Colonic mucosa (tissue), 4 donors: Measurements from ENCODE around the gene BSPRY. TPM values are rescaled to one million over a fixed set of nuclear protein-coding genes. Genes with fewer than 3 reads are reported as not detected.

Experiments used
- DNase-seq: peaks from one replicate; pipeline ENCODE4 v3.0.0-alpha.2; 2020
- H3K27ac ChIP-seq: fragments of 200-600 bp; one replicate; pipeline ENCODE4 v1.8.0; 2021
- H3K27me3 ChIP-seq: fragments of 200-600 bp; one replicate; pipeline ENCODE4 v1.8.0; 2021
- H3K36me3 ChIP-seq: fragments of 200-600 bp; one replicate; pipeline ENCODE4 v1.8.0; 2021
- H3K4me1 ChIP-seq: fragments of 200-600 bp; one replicate; pipeline ENCODE4 v1.8.0; 2021; ENCODE audit warnings: mild to moderate bottlenecking
- H3K4me3 ChIP-seq: fragments of 200-600 bp; one replicate; pipeline ENCODE4 v1.8.0; 2021
- H3K9ac ChIP-seq, 2 donors: one replicate each; pipeline ENCODE4 v1.7.0; 2013; ENCODE audit warnings: control low read depth in 2 of 2, low read depth in 2 of 2, low read length in 2 of 2
- H3K9me3 ChIP-seq: fragments of 200-600 bp; one replicate; pipeline ENCODE4 v1.8.0; 2021
- CTCF ChIP-seq: fragments of 200-600 bp; IDR thresholded peaks from one replicate; pipeline ENCODE4 v1.8.0; 2022; ENCODE audit warnings: antibody characterized with exemption, mild to moderate bottlenecking
- intact Hi-C: fragments of 100-400 bp; cut with DNase I; formaldehyde crosslinking; loops from one replicate; pipeline ENCODE4 v1.14.1; 2022
- total RNA-seq, 2 donors: library from RNA; stranded (reverse); fragmentation: NEBNext Ultra II Directional in 1 of 2; extraction: Animal tissue kit (Norgen Biotek cat#: 25700) in 1 of 2; gene quantifications; one replicate each; pipeline ENCODE4 v1.2.1, GENCODE V29; 2021
- donor health status: healthy.
- donor health status: DM: no; HTN: no; CAD: no.
- donor health status: DM: no; HTN: no; CAD: no.

The BSPRY gene
- 10 to 100 TPM; 25.6 to 34.2 TPM for total RNA-seq

GRCh38 chr9:113349445-113350094 is at the start of gene BSPRY:
BSPRY (plus strand) TSS chr9:113349541; CDS start chr9:113349580, 39 bp downstream.
- Histone ChIP-seq H3K9ac (peak within 1 kb of the TSS; percentile 70 to 75), H3K36me3 (no peaks in the 10 kb centered on the region), H3K9me3 (no peaks in the 10 kb centered on the region), H3K4me1 (peaks cover 16% of the 10 kb centered on the region), H3K27ac (peak within 1 kb of the TSS; percentile 36), H3K4me3 (peak within 1 kb of the TSS; percentile 67), H3K27me3 (no peaks in the 10 kb centered on the region)
- no peak for TF ChIP-seq CTCF
- intact Hi-C loops = no loop called here
- DNase-seq = peak; percentile 63

GRCh38 chr9:113299800-113300292 is 49.5 kb upstream of the BSPRY start:
- no peaks in the 10 kb centered on the region for H3K9me3 ChIP-seq
- H3K4me1 ChIP-seq = peaks cover 7% of the 10 kb centered on the region
- no peak overlapping the region for H3K4me3 ChIP-seq
- no peaks in the 10 kb centered on the region for H3K36me3 ChIP-seq
- peak overlapping the region in 1 of 2 donors; percentile 51 for H3K9ac ChIP-seq
- peak; percentile 79 for DNase-seq
- no peak overlapping the region for H3K27ac ChIP-seq
- no peak for TF ChIP-seq CTCF
- intact Hi-C loops = no loop called here
- H3K27me3 ChIP-seq = no peaks in the 10 kb centered on the region

GRCh38 chr9:113301548-113301947 is 47.8 kb upstream of the BSPRY start:
- H3K9ac ChIP-seq = no peak overlapping the region
- no peak for TF ChIP-seq CTCF
- intact Hi-C loops = no loop called here
- DNase-seq = no peak
- no peak overlapping the region for H3K4me3 ChIP-seq
- no peaks in the 10 kb centered on the region for H3K27me3 ChIP-seq
- H3K4me1 ChIP-seq = peaks cover 7% of the 10 kb centered on the region
- no peak overlapping the region for H3K27ac ChIP-seq
- no peaks in the 10 kb centered on the region for H3K36me3 ChIP-seq
- no peaks in the 10 kb centered on the region for H3K9me3 ChIP-seq

- intact Hi-C loops = no loop called here
- H3K4me3 ChIP-seq = no peak within 1 kb of the TSS
These were observed 46.4 kb upstream of the BSPRY start, which contains the start of gene RNF183 for GRCh38 chr9:113302792-113303418. RNF183 (minus strand) TSS chr9:113303376; CDS start chr9:113298184, 5,192 bp downstream.

GRCh38 chr9:113306566-113306965 is 42.8 kb upstream of the BSPRY start:
- Histone ChIP-seq H3K4me3 (no peak overlapping the region), H3K4me1 (no peaks in the 10 kb centered on the region), H3K27me3 (no peaks in the 10 kb centered on the region), H3K36me3 (no peaks in the 10 kb centered on the region), H3K27ac (no peak overlapping the region), H3K9me3 (no peaks in the 10 kb centered on the region), H3K9ac (no peak overlapping the region)
- no peak for TF ChIP-seq CTCF
- intact Hi-C loops = no loop called here
- DNase-seq = no peak

More at GRCh38 chr9:113302792-113303418, 46.4 kb upstream of the BSPRY start, which contains the start of gene RNF183:
- Histone ChIP-seq H3K9ac (peak within 1 kb of the TSS in 1 of 2 donors; percentile 2), H3K36me3 (no peaks in the 10 kb centered on the region), H3K4me1 (peaks cover 7% of the 10 kb centered on the region), H3K27me3 (no peaks in the 10 kb centered on the region), H3K9me3 (no peaks in the 10 kb centered on the region), H3K27ac (no peak within 1 kb of the TSS)
- peak; percentile 63 for DNase-seq
- no peak for TF ChIP-seq CTCF
